Spleen (tissue), 7 donors: Measurements from ENCODE around the gene FPR1.

ENCODE experiments used
- POLR2A ChIP-seq, 3 donors: fragments of 450-650 bp; IDR thresholded peaks; one replicate each; pipeline ENCODE4 v1.5.1; 2017; ENCODE audit warnings: antibody characterized with exemption in 3 of 3, mild to moderate bottlenecking in 1 of 3
- TF ChIP-seq, protein P1 (sequence below), 11 experiments: fragments of 200-600 bp in 7 of 11; fragments of 450-650 bp in 4 of 11; sonication (generic) in 4 of 11; IDR thresholded peaks in 8 of 11; conservative IDR thresholded peaks in 3 of 11; 1 replicate in 7 of 11; 2 replicates in 4 of 11; pipeline versions ENCODE4 v1.4.0 to v1.8.0; 2016 to 2021; ENCODE audit warnings: antibody characterized with exemption in 11 of 11, inconsistent platforms in 4 of 11, mild to moderate bottlenecking in 1 of 11
- donor health status: DM: no; HTN: no; CAD: no; lungs with moderate emphysema.
- donor health status: DM: no; HTN: no; CAD: no.
- donor health status: DM: no; HTN: no; CAD: no.

DNA sequence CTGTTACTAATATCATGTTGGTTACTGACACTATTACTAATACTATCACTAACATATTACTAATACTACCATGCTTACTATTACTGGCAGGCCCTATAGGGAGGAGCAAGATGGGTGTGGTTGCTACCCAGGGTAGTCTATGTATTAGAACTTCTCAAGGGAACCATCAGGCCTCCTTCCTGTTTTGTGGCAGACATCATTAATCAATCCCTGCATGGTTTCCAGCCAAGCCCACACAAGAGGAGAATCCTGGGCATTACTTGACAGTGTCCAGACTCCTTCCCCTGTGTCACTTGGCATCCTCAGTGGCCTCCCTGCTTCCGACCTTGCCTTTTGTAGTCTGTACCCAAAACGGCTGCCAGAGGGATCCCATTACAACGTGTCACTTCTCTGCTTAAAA is 36.8 kb downstream of the FPR1 start:
- TF ChIP-seq, protein P1, sequence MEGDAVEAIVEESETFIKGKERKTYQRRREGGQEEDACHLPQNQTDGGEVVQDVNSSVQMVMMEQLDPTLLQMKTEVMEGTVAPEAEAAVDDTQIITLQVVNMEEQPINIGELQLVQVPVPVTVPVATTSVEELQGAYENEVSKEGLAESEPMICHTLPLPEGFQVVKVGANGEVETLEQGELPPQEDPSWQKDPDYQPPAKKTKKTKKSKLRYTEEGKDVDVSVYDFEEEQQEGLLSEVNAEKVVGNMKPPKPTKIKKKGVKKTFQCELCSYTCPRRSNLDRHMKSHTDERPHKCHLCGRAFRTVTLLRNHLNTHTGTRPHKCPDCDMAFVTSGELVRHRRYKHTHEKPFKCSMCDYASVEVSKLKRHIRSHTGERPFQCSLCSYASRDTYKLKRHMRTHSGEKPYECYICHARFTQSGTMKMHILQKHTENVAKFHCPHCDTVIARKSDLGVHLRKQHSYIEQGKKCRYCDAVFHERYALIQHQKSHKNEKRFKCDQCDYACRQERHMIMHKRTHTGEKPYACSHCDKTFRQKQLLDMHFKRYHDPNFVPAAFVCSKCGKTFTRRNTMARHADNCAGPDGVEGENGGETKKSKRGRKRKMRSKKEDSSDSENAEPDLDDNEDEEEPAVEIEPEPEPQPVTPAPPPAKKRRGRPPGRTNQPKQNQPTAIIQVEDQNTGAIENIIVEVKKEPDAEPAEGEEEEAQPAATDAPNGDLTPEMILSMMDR (IDR thresholded peaks at IDR 0.05 in 8 of 11, conservative IDR thresholded peaks at IDR 0.05 in 3 of 11): no peak
- no peak for TF ChIP-seq POLR2A (IDR thresholded peaks at IDR 0.05)
